HG02642 (cell line): ENCODE results near the gene LRRC7.
"Not testable (repeated sequence)": the region's sequence is repeated elsewhere in the genome, so short reads cannot be mapped to it uniquely, and the experiment has no call there.

Experiments
- ATAC-seq: cut with Tn5 transposase; IDR thresholded peaks from one replicate; pipeline ENCODE4 v1.9.1; 2021; ENCODE audit warnings: mild to moderate bottlenecking; ENCODE audit not compliant: unreplicated experiment, poor library complexity

Gene LRRC7

GRCh38 chr1:69932760-69933159 is 365.0 kb downstream of the LRRC7 start:
- ATAC-seq: no peak

GRCh38 chr1:69940231-69940630 is 372.5 kb downstream of the LRRC7 start:
- ATAC-seq: no peak

- ATAC-seq: no peak
Observed at GRCh38 chr1:69940816-69941215, 373.1 kb downstream of the LRRC7 start.

GRCh38 chr1:69943030-69943429 is 375.3 kb downstream of the LRRC7 start:
- ATAC-seq: no peak

GRCh38 chr1:69946935-69947334 is 379.2 kb downstream of the LRRC7 start:
- no peak for ATAC-seq

GRCh38 chr1:69947837-69948236 is 380.1 kb downstream of the LRRC7 start:
- ATAC-seq: no peak

- no peak for ATAC-seq
Observed at GRCh38 chr1:69952676-69953075, 385.0 kb downstream of the LRRC7 start.

- ATAC-seq: not testable (repeated sequence)
Observed at GRCh38 chr1:69962452-69962851, 394.7 kb downstream of the LRRC7 start.

- no peak for ATAC-seq
Observed at GRCh38 chr1:69967245-69967766, 399.6 kb downstream of the LRRC7 start.

- ATAC-seq: no peak
Observed at GRCh38 chr1:69976896-69977295, 409.2 kb downstream of the LRRC7 start.

GRCh38 chr1:69982992-69983391 is 415.3 kb downstream of the LRRC7 start:
- ATAC-seq: no peak

- no peak for ATAC-seq
Observed at GRCh38 chr1:69985376-69985775, 417.7 kb downstream of the LRRC7 start.

GRCh38 chr1:69985901-69986439 is 418.2 kb downstream of the LRRC7 start:
- ATAC-seq: no peak

- no peak for ATAC-seq
Observed at GRCh38 chr1:69987881-69988280, 420.2 kb downstream of the LRRC7 start.

- no peak for ATAC-seq
Observed at GRCh38 chr1:69991644-69992043, 423.9 kb downstream of the LRRC7 start.

GRCh38 chr1:69992594-69992993 is 424.9 kb downstream of the LRRC7 start:
- no peak for ATAC-seq

GRCh38 chr1:69993810-69994209 is 426.1 kb downstream of the LRRC7 start:
- no peak for ATAC-seq

- ATAC-seq: no peak
Observed at GRCh38 chr1:69994241-69994640, 426.5 kb downstream of the LRRC7 start.

GRCh38 chr1:69998847-69999246 is 431.1 kb downstream of the LRRC7 start:
- no peak for ATAC-seq

- ATAC-seq: no peak
Observed at GRCh38 chr1:70003211-70003908, 435.6 kb downstream of the LRRC7 start.

- ATAC-seq: no peak
Observed at GRCh38 chr1:70005386-70006034, 437.8 kb downstream of the LRRC7 start.

- ATAC-seq: no peak
Observed at GRCh38 chr1:70008660-70009059, 440.9 kb downstream of the LRRC7 start.
